LoVo (cell line): ENCODE measurements around the gene TRPM2.
"Not testable (repeated sequence)": the region's sequence is repeated elsewhere in the genome, so short reads cannot be mapped to it uniquely, and the experiment has no call there.

Experiments
- DNase-seq: peaks from one replicate; pipeline ENCODE4 v3.0.0-alpha.2; 2016; ENCODE audit warnings: low spot score

Gene TRPM2

GRCh38 chr21:44335266-44336059 lies 18.0 kb upstream of the TRPM2 start:
- no peak for DNase-seq

GRCh38 chr21:44337449-44337848 lies 16.0 kb upstream of the TRPM2 start:
- no peak for DNase-seq

GRCh38 chr21:44337941-44338895 lies 15.2 kb upstream of the TRPM2 start:
- DNase-seq, result peak; percentile 62

GRCh38 chr21:44338971-44339910 lies 14.2 kb upstream of the TRPM2 start, which contains the start of gene CFAP410:
TSS of gene CFAP410 (minus strand) at chr21:44339390. CDS start at chr21:44339194, 196 bp downstream.
- peak; percentile 96 for DNase-seq

GRCh38 chr21:44341726-44342458 lies 11.5 kb upstream of the TRPM2 start:
- DNase-seq, result not testable (repeated sequence)

- not testable (repeated sequence) for DNase-seq
These were observed 10.4 kb upstream of the TRPM2 start for GRCh38 chr21:44342981-44343380.

- DNase-seq, result no peak
These were observed 8.8 kb upstream of the TRPM2 start for GRCh38 chr21:44344541-44345183.

- no peak for DNase-seq
These were observed 7.9 kb upstream of the TRPM2 start for GRCh38 chr21:44345495-44345894.

GRCh38 chr21:44347911-44348451 lies 5.4 kb upstream of the TRPM2 start:
- no peak for DNase-seq

GRCh38 chr21:44348861-44349260 lies 4.6 kb upstream of the TRPM2 start:
- DNase-seq, result no peak

GRCh38 chr21:44349416-44349846 lies 4.0 kb upstream of the TRPM2 start:
- DNase-seq, result no peak

- no peak for DNase-seq
These were observed 3.3 kb upstream of the TRPM2 start for GRCh38 chr21:44349847-44350772.

GRCh38 chr21:44350773-44351481 lies 2.5 kb upstream of the TRPM2 start:
- DNase-seq, result no peak

- DNase-seq, result no peak
These were observed 1.7 kb upstream of the TRPM2 start for GRCh38 chr21:44351535-44352252.

GRCh38 chr21:44352253-44352860 lies 1.1 kb upstream of the TRPM2 start:
- no peak for DNase-seq

- no peak for DNase-seq
These were observed 582 bp downstream of the TRPM2 start for GRCh38 chr21:44354001-44354405.
